NB4 (cell line): ENCODE results near the gene STAMBPL1.
A peak's percentile ranks its signal among the peaks of the same experiment; 100 is the strongest.

Source experiments
- DNase-seq: peaks from one replicate; pipeline ENCODE4 v3.0.0; 2010; ENCODE audit warnings: low read depth
- H3K4me3 ChIP-seq: one replicate; pipeline ENCODE4 v1.5.1; 2011; ENCODE audit warnings: mild to moderate bottlenecking, low read depth, low read length, moderate library complexity
- MYC ChIP-seq: IDR thresholded peaks from 2 replicates; pipeline ENCODE4 v1.6.1; 2011; ENCODE audit warnings: low read depth, low read length
- POLR2A ChIP-seq: IDR thresholded peaks from 2 replicates; pipeline ENCODE4 v1.6.1; 2011; ENCODE audit warnings: mild to moderate bottlenecking; ENCODE audit not compliant: insufficient read length; ENCODE audit errors: extremely low read depth
- TF ChIP-seq, protein P1 (sequence below): IDR thresholded peaks from 2 replicates; pipeline ENCODE4 v1.6.1; 2011; ENCODE audit warnings: low read depth, low read length
- TF ChIP-seq, protein P2 (sequence below): IDR thresholded peaks from one replicate; pipeline ENCODE4 v1.5.1; 2012; ENCODE audit warnings: low read depth, low read length

The STAMBPL1 gene

DNA sequence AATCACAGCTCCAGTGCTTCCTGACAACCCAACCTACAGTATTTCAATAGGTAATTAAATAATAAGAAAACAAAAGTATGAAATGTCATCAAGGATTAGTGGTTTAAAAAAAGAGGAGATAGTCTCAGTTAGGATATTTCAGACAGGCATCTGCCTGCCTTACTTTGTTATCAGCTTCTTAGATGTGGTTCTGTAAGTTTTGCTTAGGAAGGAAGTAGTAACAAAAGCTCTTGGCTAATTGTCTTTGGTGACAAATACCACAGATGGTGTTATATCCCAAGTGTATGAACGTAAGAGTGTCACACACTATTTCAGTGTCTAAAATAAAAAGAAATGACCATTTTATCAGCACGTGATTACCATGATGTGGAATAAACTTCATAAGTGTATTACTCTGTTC, 82.3 kb downstream of the STAMBPL1 start:
- DNase-seq: peak; percentile 11
- TF ChIP-seq MYC (no peak), POLR2A (no peak)
- TF ChIP-seq, protein P1, sequence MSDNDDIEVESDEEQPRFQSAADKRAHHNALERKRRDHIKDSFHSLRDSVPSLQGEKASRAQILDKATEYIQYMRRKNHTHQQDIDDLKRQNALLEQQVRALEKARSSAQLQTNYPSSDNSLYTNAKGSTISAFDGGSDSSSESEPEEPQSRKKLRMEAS: no peak
- TF ChIP-seq, protein P2, sequence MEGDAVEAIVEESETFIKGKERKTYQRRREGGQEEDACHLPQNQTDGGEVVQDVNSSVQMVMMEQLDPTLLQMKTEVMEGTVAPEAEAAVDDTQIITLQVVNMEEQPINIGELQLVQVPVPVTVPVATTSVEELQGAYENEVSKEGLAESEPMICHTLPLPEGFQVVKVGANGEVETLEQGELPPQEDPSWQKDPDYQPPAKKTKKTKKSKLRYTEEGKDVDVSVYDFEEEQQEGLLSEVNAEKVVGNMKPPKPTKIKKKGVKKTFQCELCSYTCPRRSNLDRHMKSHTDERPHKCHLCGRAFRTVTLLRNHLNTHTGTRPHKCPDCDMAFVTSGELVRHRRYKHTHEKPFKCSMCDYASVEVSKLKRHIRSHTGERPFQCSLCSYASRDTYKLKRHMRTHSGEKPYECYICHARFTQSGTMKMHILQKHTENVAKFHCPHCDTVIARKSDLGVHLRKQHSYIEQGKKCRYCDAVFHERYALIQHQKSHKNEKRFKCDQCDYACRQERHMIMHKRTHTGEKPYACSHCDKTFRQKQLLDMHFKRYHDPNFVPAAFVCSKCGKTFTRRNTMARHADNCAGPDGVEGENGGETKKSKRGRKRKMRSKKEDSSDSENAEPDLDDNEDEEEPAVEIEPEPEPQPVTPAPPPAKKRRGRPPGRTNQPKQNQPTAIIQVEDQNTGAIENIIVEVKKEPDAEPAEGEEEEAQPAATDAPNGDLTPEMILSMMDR: no peak
- H3K4me3 ChIP-seq: no peak overlapping the region

DNA sequence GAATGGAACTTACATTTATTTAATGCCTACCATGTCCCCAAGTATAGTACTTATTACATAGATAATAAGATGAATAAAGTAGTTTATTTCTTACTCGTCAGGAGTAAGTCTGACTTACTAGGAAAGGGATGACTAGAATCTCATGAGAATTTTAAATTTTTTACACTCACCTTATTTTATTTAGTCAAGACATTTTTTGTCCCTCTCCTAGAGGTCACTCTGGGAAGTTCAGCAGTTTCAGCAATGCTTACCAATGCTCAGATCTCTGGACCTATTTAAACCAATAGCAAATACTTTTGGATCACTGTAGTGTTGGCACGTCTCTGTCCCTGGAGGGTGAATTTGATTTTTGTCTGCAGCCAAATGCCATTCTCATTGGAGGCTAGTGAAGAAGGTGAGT, 83.3 kb downstream of the STAMBPL1 start:
- H3K4me3 ChIP-seq: no peak overlapping the region
- DNase-seq: no peak
- TF ChIP-seq, protein P2: no peak
- TF ChIP-seq POLR2A (no peak), MYC (no peak)
- TF ChIP-seq, protein P1: no peak

DNA sequence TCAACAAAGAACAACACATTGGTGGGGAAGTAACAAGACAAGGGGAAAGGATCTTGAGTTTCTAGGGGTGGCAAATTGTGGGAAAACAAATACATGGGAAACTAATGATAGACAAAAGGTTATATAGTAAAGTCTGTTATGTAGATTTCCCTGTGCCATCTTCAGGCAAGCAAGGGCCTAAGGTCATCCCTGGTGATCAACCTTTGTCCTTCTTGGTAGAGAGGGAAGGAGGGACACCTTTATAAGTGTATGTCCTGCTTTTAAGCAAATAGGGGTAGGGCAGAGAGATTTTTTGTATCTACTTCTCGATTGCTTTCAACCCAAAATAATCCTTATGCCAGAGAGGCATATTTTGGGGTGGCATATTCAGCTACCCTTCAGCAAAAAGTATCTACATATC, 84.3 kb downstream of the STAMBPL1 start:
- no peak overlapping the region for H3K4me3 ChIP-seq
- TF ChIP-seq, protein P2: no peak
- TF ChIP-seq, protein P1: no peak
- DNase-seq: no peak

DNA sequence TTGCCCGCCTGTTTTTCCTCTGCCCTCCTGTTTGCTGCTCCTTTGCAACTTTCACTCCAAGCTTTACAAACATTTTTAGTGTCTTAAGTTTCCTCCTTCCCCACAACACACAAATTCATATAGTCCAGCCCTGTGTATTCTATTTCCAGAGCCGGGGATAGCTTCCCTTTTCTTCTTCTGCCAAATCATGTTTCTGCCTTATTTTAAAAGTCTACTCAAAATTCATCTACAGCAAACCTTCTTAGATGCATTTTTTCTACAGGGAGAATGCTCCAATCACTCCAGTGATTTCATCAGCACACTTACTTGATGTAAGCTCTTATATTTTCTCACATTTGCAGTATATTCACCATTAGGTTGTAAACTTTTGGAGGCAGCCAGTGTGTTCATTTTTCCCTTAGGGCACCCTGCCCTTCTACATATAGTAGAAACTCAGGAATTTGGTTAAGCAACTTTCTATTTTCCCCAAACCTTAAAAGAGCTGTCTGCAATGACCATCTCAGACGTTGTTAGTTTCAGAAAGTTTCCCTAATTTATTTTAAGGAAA, 84.9 kb downstream of the STAMBPL1 start:
- TF ChIP-seq, protein P2: no peak
- TF ChIP-seq, protein P1: no peak
- TF ChIP-seq MYC (no peak), POLR2A (no peak)
- no peak overlapping the region for H3K4me3 ChIP-seq
- no peak for DNase-seq

DNA sequence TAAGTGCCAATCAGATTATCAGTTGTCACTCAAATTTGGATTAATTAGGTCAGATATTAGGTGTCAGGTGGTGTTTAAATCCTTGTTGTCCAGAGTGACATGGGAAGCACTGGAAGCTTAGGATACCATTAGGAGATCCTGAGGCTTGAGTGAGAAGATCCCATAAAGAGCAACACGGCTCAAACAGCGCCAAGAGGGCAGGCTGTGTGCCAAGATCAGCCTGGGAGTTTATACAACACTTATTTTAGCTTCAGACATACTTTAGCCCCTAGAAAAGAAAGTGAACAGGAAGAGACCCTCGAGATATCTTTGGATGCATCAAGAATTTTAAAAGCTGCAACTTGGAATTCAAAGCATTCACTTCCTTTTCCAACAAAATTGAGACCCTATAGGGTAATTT, 86.8 kb downstream of the STAMBPL1 start:
- no peak for TF ChIP-seq MYC
- TF ChIP-seq, protein P2: no peak
- TF ChIP-seq POLR2A: no peak
- TF ChIP-seq, protein P1: no peak
- no peak overlapping the region for H3K4me3 ChIP-seq
- no peak for DNase-seq

DNA sequence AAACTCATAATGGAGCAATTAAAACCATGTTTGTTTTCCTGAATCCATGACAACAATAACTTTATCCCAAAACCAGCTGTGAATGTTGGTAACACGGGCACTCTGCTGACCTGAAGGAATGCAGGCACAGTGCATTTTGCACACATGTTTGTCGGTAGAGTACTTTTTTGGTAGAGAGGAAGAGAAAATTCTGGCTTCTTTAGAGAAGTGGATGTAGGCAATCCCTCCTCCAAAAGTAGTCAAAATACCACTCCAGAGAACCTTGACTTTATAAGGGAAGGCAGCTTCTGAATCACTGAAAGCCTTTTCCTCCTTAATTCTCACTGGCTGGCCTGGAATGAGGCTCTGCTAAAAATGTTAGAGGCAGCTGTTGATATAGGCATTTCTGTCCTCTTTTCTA, 88.3 kb downstream of the STAMBPL1 start:
- H3K4me3 ChIP-seq: no peak overlapping the region
- DNase-seq: no peak
- TF ChIP-seq, protein P1: no peak
- TF ChIP-seq, protein P2: no peak
- no peak for TF ChIP-seq MYC
- TF ChIP-seq POLR2A: no peak
